T1000 (cell line): ENCODE results near the gene CRYBG2.

ENCODE experiments used
- DNase-seq: peaks from one replicate; lab custom pipeline; 2025; ENCODE audit warnings: mixed read lengths; lab: John Stamatoyannopoulos, UW

CRYBG2 gene

DNA sequence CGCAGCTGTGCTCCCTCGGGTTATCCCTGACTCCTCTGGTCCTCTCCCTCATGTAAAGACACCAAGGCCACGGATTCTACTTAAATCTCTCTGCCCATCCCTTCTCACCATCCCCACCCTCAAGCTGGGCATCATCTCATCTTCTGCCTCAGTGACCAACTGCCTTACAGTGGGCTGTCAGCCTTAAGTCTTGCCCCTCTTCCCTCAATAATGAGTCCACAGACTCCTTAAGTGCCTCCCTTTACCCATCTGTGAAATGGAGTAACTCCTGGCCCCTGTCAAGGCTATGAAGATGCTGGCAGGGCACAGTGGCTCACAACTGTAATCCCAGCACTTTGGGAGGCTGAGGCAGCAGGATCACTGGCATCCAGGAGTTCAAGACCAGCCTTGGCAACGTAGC lies 62.0 kb downstream of the CRYBG2 start:
- DNase-seq, result no peak

DNA sequence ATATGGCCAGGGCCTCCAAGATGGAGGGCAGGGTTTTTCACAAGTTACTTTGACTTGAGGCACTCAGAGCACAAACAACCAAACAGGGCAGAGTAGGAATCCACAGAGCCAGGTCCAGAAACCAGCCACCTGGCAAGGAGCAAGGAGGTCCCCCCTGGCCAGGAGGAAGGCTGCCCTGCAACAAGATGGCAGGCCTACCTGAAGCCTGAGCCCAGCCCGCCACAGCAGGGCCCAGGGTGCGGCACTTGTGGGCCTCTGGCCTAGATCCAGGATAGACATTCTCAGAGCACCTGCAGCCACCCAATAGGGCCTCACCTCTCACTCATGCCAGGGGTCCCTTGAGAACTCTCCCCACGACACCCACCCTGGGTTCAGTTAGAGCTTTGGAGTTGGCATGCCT lies 62.5 kb downstream of the CRYBG2 start:
- no peak for DNase-seq

GRCh38 chr1:26290882-26291261 lies 63.1 kb downstream of the CRYBG2 start:
- no peak for DNase-seq

- no peak for DNase-seq
Observed at GRCh38 chr1:26290122-26290881, 63.6 kb downstream of the CRYBG2 start.

- no peak for DNase-seq
Observed at GRCh38 chr1:26289158-26290059, 64.5 kb downstream of the CRYBG2 start.

GRCh38 chr1:26288311-26288941 lies 65.5 kb downstream of the CRYBG2 start:
- no peak for DNase-seq

DNA sequence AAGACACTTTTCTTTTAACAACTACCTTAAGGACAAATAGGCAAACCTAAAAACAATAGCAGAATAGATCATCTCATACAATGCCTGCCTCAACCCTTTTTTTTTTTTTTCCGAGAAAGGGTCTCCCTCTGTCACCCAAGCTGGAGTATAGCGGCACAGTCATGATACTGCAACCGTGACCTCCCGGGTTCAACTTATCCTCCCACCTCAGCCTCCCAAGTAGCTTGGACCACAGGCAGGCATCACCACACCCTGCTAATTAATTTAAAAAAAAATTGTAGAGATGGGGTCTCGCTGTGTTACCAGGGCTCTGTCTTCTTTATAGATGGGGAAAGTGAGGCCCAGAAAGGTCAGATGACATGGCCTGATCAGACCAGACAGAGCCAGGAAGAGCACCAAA lies 66.1 kb downstream of the CRYBG2 start:
- no peak for DNase-seq

DNA sequence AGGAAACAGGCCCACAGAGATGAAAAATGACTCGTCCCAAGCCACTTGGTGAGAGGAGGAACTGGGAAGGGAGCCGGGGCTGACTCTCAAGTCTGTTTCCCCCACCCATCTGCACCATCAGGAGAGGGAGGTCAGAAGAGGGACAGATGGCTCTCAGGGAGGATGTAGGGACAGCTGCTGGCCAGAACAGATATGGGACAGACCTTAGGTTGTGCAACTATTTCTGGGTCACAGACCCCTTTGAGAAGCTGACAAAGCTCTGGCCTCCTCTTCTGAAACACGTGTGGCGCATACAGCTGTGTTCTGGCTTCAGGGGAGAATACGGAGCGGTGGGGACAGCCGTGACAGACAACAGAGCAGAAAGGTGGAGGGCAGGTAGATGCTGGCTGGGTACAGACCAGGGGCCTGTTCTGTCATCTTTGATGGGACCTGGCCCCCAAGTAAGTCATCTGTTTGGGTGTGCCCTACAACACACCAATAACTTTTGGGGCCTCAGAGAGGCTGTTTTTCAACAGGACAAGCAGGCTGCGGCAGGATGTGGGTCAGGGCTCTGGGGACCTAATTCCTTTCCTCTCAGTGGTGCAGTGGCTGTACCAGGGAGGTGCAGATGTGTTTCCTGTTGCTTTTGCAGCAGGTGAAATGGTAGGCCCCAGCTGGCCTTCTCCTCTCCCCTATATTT lies 66.8 kb downstream of the CRYBG2 start:
- DNase-seq, result no peak

DNA sequence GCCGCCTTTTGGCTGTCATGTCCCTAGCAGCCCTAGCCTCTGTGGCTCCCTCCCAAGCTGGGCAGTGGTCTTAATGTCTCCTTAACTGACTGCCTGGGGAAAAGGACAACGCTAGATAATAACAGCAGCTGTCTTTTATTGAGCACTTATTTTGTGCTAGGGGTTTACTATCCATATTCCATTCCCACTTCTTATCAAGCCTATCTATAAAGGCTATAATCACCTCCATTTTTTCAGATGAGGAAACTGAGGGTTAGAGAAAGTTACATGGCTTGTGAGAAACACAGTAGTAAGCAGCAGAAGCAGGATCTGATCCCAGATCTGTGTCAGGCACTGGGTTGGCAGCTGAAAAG lies 67.9 kb downstream of the CRYBG2 start:
- no peak for DNase-seq

GRCh38 chr1:26285366-26286063 lies 68.4 kb downstream of the CRYBG2 start:
- DNase-seq, result no peak

- peak; percentile 77 for DNase-seq
Observed at GRCh38 chr1:26284597-26285347, 69.2 kb downstream of the CRYBG2 start.

DNA sequence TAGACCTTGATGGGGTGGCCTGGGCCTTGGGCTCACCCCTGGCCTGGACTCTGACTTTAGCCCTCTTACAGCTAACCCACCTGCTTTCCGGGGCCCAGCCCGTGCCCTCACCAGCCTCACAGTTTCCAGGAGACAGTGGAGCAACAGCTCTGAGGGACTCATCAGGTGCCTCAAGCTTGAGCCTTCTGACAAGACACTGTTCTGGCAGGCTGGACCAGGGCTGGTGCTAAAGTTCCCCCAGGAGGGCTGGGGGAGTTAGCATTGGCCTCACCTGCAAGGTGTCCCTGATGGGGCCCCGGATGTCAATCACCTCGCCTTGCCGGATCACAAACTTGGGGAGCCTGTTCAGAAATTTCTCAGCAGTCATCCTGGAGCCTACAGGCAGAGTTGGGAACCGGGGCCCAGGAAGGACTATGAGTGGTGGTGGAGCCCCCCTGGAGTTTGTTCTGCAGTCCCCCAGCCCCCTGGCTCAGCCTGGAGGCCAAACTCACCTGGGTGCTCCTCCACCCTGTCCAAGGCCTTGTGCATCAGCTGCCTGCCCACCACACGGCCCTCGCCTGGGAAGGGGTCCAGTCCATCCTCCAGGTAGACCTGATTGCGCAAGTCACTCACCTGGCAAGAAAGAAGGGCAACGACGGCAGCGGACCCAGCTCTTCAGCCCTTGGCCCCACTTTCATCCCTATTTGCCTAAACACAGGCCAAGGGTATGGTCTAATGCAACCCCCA lies 69.9 kb downstream of the CRYBG2 start:
- DNase-seq, result no peak

DNA sequence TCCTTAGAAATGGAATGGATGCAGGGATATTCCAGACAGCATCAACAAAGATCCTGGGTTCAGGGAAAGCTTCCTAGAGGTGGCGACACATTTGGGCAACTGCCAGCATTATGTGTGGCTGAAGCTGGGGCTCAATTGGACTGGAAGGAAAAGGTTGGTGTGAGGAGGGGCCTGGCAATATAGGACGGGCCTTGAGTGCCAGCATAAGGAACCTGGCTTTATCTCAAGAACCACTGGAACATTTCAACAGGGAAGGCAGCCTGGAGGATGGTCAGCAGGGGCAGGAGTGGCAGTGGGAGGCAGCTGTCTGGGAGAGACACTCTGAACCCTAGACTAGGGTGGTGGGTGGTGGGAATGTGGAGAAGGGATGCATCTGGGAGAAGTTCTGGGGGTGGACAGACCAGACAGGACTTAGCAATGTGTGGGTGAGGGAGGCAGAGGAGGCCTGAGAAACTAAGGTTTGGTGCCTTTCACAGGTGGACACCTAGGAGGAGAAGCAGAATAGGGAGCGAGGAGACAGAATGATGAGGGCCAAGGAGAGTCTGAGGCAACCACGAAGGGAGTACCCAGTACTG lies 70.6 kb downstream of the CRYBG2 start:
- no peak for DNase-seq

DNA sequence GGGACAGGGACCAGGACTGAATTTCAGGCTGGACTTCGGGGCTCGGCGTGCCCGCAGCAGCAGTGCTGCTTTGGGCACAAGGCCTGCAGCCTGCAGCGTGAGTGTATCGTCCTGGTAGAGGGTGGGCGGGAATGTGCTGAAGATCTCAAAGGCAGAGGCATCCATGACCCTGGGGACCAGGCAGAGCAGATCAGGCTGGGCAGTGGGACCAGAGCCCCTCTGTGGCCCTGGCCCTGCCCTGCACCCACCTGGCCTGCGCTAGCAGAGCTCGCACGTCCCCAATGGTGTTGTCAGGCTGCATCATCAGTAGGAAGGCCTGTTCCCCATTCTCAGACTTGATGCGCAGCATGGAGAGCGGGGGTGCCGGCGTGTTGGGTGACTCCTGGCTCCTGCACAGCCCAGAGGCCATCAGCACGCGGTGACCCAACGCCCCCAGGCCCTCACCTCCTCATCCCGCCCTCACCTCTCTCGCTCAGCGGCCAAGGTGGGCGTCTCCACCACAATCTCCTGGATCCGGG lies 71.5 kb downstream of the CRYBG2 start:
- DNase-seq, result no peak

DNA sequence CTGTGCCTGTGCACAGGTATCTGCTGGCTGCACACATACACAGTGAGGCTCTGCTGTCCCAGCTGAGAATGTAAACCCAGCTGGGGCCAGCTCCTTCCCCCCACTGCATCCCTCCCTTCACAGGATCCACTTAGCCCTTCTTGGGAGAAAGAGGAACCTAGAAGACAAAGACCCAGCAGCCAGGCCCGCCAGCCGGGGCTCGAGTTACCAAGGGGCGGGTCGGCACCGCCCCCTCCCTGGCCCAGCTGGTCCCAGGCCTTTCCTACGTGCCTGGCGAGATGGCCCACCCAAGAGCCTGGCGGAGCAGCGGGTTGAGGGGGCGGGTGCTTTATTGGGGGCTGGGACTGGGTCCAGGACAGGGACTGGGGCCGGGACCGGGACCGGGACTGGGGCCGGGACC lies 72.0 kb downstream of the CRYBG2 start:
- no peak for DNase-seq

GRCh38 chr1:26281091-26281958 lies 72.6 kb downstream of the CRYBG2 start:
- no peak for DNase-seq

- peak; percentile 33 for DNase-seq
Observed at GRCh38 chr1:26280333-26281042, 73.4 kb downstream of the CRYBG2 start.
